H1 (cell line): ENCODE data around the gene CCDC92B. TPM values are rescaled to one million over a fixed set of nuclear protein-coding genes. Genes with fewer than 3 reads are reported as not detected.

Source experiments
- CBX5 ChIP-seq: fragments of 300-800, 300-1000 bp; sonication (generic); IDR thresholded peaks from 2 replicates; pipeline ENCODE4 v1.7.1; 2016; ENCODE audit warnings: antibody characterized with exemption, low read length, low read depth
- CHD1 ChIP-seq: IDR thresholded peaks from 2 replicates; pipeline ENCODE4 v1.6.1; 2012; ENCODE audit warnings: low read depth, low read length, improper control_type of control experiment
- CHD7 ChIP-seq: fragments of 300-600 bp; sonication (generic); IDR thresholded peaks from 2 replicates; pipeline ENCODE4 v1.7.1; 2012; ENCODE audit warnings: low read length, moderate library complexity, mild to moderate bottlenecking, inconsistent platforms; ENCODE audit not compliant: insufficient replicate concordance
- EGR1 ChIP-seq: IDR thresholded peaks from 2 replicates; pipeline ENCODE4 v1.6.1; 2011; ENCODE audit warnings: low read depth, low read length, borderline replicate concordance
- JUN ChIP-seq: IDR thresholded peaks from 2 replicates; pipeline ENCODE4 v1.6.1; 2011; ENCODE audit warnings: low read depth, mild to moderate bottlenecking, improper control_type of control experiment, low read length
- KDM5A ChIP-seq: fragments of 200-600 bp; IDR thresholded peaks from 2 replicates; pipeline ENCODE4 v1.7.1; 2012; ENCODE audit warnings: mild to moderate bottlenecking, low read length, inconsistent platforms, mixed read lengths
- RAD21 ChIP-seq, 2 experiments: IDR thresholded peaks in 1 of 2; conservative IDR thresholded peaks in 1 of 2; 2 replicates each; pipeline ENCODE4 v1.6.1; 2011; ENCODE audit warnings: low read depth in 2 of 2, low read length in 2 of 2, improper control_type of control experiment in 1 of 2, inconsistent platforms in 1 of 2, mild to moderate bottlenecking in 1 of 2, moderate library complexity in 1 of 2
- SIN3A ChIP-seq, 2 experiments: IDR thresholded peaks in 1 of 2; conservative IDR thresholded peaks in 1 of 2; 2 replicates each; pipeline ENCODE4 v1.6.1; 2011 to 2012; ENCODE audit warnings: low read length in 2 of 2, improper control_type of control experiment in 1 of 2, low read depth in 1 of 2, mild to moderate bottlenecking in 1 of 2
- SUZ12 ChIP-seq: fragments of 200-600 bp; sonication (generic); IDR thresholded peaks from 2 replicates; pipeline ENCODE4 v1.6.1; 2012; ENCODE audit warnings: mild to moderate bottlenecking, inconsistent platforms, low read length, moderate library complexity, mixed read lengths
- ZNF274 ChIP-seq: IDR thresholded peaks from 2 replicates; pipeline ENCODE4 v1.7.0; 2012; ENCODE audit warnings: low read length, borderline replicate concordance; ENCODE audit errors: extremely low read depth
- polyA plus RNA-seq, 7 experiments: library from polyadenylated mRNA; depleted of rRNA in 3 of 7; stranded (reverse) in 5 of 7; unstranded in 2 of 7; fragments of >200 nt in 5 of 7; fragments of 200-250 nt in 2 of 7; gene quantifications; 1 replicate in 5 of 7; 2 replicates in 1 of 7; 4 replicates in 1 of 7; pipeline versions ENCODE4 v1.2.1 to v1.2.3, GENCODE V29; 2011 to 2013; ENCODE audit warnings: missing spikeins in 2 of 7, mixed read lengths in 2 of 7
- total RNA-seq: library from RNA; stranded (reverse); fragmentation: NEBNext Ultra II Directional; extraction: Animal tissue kit (Norgen Biotek cat#: 25700); gene quantifications from 2 replicates; pipeline ENCODE4 v1.2.1, GENCODE V29; 2021

Gene CCDC92B
- total and polyA plus RNA-seq, 2 of the 8 experiments (the other 6 are each of a cell fraction or from before 2014, with no cell fraction given), result 5.5 to 12.1 TPM

- no peak for TF ChIP-seq CHD7
- TF ChIP-seq SIN3A (conservative IDR thresholded peaks at IDR 0.05 in 1 of 2, IDR thresholded peaks at IDR 0.05 in 1 of 2; ENCODE audit: low read depth in 1 of 2, low read length in 2 of 2), result no peak
- no peak for TF ChIP-seq CBX5
- no peak for TF ChIP-seq JUN
- TF ChIP-seq EGR1, result no peak
- TF ChIP-seq CHD1, result no peak
- no peak for TF ChIP-seq RAD21 (IDR thresholded peaks at IDR 0.05 in 1 of 2, conservative IDR thresholded peaks at IDR 0.05 in 1 of 2; ENCODE audit: low read depth in 2 of 2, low read length in 2 of 2)
- no peak for TF ChIP-seq ZNF274
- TF ChIP-seq KDM5A, result no peak
- TF ChIP-seq SUZ12, result no peak
These were observed 39.2 kb downstream of the CCDC92B start (continued) for GRCh38 chr17:2710071-2710802.
